GM19025 (cell line): ENCODE results near the gene RTN3.
"Not testable (repeated sequence)": the region's sequence is repeated elsewhere in the genome, so short reads cannot be mapped to it uniquely, and the experiment has no call there.

ENCODE experiments used
- ATAC-seq: cut with Tn5 transposase; IDR thresholded peaks from one replicate; pipeline ENCODE4 v1.9.1; 2021; ENCODE audit warnings: mild to moderate bottlenecking, low read depth, moderate library complexity; ENCODE audit not compliant: unreplicated experiment

RTN3 gene, protein sequence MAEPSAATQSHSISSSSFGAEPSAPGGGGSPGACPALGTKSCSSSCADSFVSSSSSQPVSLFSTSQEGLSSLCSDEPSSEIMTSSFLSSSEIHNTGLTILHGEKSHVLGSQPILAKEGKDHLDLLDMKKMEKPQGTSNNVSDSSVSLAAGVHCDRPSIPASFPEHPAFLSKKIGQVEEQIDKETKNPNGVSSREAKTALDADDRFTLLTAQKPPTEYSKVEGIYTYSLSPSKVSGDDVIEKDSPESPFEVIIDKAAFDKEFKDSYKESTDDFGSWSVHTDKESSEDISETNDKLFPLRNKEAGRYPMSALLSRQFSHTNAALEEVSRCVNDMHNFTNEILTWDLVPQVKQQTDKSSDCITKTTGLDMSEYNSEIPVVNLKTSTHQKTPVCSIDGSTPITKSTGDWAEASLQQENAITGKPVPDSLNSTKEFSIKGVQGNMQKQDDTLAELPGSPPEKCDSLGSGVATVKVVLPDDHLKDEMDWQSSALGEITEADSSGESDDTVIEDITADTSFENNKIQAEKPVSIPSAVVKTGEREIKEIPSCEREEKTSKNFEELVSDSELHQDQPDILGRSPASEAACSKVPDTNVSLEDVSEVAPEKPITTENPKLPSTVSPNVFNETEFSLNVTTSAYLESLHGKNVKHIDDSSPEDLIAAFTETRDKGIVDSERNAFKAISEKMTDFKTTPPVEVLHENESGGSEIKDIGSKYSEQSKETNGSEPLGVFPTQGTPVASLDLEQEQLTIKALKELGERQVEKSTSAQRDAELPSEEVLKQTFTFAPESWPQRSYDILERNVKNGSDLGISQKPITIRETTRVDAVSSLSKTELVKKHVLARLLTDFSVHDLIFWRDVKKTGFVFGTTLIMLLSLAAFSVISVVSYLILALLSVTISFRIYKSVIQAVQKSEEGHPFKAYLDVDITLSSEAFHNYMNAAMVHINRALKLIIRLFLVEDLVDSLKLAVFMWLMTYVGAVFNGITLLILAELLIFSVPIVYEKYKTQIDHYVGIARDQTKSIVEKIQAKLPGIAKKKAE

DNA sequence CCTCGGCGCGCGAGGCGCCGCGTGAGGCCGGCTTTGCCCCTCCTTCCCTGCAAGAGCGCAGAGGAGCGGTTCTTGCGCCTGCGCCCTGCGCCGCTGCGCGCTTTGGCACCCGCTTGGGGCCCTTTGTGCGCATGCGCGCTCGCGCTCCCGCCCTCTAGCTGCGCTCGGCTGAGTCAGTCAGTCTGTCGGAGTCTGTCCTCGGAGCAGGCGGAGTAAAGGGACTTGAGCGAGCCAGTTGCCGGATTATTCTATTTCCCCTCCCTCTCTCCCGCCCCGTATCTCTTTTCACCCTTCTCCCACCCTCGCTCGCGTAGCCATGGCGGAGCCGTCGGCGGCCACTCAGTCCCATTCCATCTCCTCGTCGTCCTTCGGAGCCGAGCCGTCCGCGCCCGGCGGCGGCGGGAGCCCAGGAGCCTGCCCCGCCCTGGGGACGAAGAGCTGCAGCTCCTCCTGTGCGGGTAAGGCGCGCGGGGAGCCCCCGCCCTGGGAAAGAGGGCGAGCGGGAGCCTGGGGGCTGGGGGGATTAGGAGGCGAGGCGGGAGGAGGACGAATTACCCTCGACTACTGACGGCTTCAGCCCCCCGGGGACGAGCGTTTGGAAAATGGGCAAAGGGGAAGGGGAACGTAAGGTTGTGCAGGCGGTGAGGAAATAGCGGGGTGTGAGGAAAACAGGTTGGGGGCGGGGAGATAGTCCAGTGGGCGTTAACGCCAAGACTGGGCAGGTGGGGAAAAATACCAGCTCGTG is at the start of gene RTN3:
RTN3 (plus strand) TSS at position 180 of the 745 bp plus-strand sequence; CDS start at position 317, 137 bp downstream.
- ATAC-seq, result peak; percentile 85

- ATAC-seq, result no peak
These were observed 45.4 kb upstream of the RTN3 start for GRCh38 chr11:63635762-63636465.

DNA sequence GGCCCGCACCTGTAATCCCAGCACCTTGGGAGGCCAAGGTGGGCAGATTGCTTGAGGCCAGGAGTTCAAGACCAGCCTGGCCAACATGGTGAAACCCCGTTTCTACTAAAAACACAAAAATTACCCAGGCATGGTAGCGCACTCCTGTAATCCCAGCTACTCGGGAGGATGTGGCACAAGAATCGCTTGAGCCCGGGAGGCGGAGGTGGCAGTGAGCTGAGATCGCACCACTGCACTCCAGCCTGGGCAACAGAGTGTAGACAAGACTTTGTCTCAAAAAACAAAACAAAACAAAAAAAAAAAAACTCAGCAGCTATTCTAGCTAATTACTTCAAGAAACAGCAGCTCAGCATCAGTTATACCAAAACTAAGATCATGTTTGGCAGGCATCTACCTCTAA is 42.9 kb upstream of the RTN3 start:
- ATAC-seq, result not testable (repeated sequence)

DNA sequence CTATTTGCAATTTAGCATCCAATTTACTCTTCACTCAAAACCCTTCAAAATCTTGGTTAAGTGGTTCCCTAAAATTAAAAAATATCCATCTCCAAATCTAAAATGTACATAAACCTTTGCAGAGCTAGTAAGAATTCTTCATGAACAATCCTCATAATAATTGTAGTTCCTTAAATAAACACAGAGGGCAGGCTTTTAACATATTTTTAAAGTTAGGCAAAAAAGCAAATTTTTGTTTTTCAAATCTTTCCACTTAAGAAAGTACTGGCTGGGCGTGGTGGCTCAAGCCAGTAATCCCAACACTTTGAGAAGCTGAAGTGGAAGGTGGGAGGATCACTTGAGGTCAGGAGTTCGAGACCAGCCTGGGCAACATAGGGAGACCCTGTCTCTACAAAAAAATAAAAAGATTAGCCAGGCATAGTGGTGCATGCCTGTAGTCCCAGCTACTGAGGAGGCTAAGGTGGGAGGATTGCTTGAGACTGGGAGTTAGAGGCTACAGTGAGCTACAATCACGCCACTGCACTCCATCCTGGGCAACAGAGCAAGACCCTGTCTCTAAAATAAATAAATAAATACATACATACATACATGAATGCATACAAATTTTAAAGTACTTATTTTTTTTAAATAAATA is 42.0 kb upstream of the RTN3 start:
- no peak for ATAC-seq

DNA sequence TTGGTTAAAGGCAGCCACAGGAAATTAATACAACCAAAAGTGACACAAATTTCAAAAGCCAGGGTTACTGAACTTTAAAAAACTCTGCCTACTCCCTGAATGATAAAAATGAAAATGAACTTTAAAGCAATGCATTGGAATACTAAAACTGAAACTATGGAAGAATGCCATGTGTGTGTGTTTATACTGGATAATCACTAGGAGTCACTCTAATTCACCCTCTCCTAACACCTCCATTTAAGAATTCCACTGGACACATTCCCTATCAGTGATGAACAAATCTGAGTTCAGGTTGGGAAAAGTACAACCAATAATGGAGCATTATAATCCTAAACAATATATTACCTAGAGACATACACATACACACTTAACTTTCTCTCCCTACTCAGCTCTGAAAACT is 39.6 kb upstream of the RTN3 start:
- ATAC-seq, result no peak

- ATAC-seq, result no peak
These were observed 38.1 kb upstream of the RTN3 start for GRCh38 chr11:63643205-63643604.

DNA sequence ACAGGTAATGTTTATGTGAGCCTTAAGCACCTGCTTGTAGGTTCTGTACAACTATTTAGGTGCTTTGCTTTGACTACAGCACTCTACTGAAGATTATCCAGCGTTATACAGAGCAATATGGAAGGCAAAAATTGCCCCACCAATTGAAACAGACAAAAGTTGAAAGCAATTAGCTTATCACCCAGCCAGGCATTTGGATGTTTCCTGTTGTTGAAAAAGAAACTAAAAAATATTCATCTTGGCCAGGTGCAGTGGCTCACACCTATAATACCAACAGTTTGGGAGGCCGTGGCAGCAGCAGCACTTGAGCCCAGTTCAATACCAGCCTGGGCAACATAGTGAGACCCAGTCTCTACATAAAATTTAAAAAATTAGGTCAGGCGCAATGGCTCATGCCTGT is 28.6 kb upstream of the RTN3 start:
- ATAC-seq, result no peak

DNA sequence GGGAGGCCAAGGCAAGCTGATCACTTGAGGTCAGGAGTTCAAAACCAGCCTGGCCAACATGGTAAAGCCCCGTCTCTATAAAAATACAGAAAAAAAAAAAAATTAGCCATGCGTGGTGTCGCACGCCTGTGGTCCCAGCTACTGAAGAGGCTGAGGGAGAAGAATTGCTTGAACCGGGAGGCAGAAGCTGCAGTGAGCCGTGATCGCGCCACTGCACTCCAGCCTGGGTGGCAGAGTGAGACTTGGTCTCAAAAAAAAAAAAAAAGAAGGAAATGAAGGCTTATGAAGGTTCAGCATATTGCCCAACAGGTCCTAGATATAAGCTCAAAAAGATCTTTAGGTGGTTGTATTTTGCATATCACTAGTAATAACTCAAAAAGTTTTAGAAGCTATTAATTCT is 20.3 kb upstream of the RTN3 start:
- no peak for ATAC-seq

DNA sequence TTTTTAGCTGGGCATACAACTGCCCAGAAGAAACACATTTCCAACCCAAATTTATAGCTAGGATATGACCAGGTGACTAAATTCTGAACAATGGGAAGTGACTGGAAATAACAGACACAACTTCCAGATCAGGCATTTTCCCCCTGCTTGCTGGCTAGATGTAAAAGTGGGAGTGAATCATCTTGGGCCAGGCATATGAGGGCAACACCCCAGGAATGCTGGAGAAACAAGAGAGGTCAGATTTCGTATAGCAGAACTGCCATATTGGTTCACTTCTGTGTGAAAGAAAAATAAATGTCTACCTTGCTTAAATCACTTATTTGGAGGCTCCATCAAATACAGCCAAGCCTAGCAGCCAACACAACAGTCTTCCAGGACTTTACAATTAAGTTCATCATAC is 17.5 kb upstream of the RTN3 start:
- ATAC-seq, result no peak

GRCh38 chr11:63666874-63667273 is 14.4 kb upstream of the RTN3 start:
- ATAC-seq, result no peak

GRCh38 chr11:63667995-63668795 is 13.1 kb upstream of the RTN3 start:
- ATAC-seq, result no peak

DNA sequence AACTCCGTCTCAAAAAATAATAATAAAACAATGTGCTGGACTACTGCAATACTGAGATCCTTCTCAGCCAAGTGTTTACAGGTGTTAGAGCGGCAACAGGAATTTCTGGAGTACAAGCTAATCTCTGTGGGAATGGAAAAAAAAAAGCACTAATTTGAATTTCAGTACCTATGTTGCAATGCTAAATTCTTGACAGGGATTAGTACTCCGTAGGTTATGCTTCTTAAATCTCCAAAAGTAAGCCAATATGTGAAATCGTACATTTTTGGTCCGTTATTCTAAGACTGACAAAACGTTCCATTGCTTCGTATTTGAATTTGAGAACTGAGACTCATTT is 11.2 kb upstream of the RTN3 start:
- no peak for ATAC-seq

- peak; percentile 24 for ATAC-seq
These were observed 10.6 kb upstream of the RTN3 start for GRCh38 chr11:63670433-63671321.

DNA sequence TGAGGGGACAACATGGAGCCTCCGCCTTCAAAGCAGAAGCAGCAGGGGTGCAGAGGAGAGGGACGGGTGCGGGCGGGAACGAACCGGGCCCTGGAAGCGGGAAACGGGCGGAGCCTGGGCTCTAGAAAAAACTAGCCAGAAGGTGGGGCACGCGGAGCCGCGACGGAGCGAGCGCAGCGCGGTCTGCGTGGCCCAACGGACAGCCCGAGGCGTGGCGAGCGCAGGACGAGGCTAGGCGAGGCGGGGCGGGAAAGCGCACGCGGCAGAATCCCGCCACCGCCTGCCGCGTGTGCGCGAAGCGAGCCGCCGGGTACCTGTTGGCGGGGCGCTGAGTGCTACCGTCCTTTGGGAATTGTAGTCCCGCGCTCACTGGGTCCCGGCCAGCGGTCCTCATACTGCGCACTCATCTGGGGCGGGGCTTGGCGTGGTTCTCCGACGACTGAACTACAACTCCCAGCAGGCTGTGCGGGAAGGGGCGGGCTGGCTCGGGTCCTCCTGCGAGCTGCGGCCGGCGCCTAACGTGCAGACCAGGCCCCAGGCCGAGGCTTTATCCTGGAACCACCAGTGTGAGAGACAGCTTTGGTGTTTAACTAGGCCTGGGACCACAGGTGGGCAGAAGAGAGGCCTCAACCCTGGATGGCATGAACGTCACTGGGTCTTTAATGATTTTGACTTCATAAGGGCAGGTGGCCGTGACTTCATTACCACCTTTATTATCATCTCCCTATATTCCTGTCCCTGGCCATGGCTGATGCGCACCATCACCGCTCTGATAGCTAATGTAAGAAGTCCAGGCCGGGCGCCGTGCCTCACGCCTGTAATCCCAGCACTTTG is 9.8 kb upstream of the RTN3 start, which contains the start of gene ATL3:
ATL3 (minus strand) TSS at position 55 of the 834 bp plus-strand sequence; CDS start at position 14, 41 bp downstream.
- ATAC-seq, result peak; percentile 85

DNA sequence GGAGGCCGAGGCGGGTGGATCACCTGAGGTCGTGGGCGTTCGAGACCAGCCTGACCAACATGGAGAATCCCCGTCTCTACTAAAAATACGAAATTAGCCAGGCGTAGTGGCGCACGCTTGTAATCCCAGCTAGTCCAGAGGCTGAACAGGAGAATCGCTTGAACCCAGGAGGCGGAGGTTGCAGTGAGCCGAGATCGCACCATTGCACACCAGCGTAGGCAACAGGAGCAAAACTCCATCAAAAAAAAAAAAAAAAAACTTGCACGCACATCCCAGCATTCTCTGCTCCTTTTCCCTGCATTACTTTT is 9.2 kb upstream of the RTN3 start:
- no peak for ATAC-seq

- no peak for ATAC-seq
These were observed 8.3 kb upstream of the RTN3 start for GRCh38 chr11:63672936-63673539.

GRCh38 chr11:63673579-63673978 is 7.7 kb upstream of the RTN3 start:
- ATAC-seq, result no peak
